A673 (cell line): ENCODE data around the gene TXNL4B. TPM values are rescaled to one million over a fixed set of nuclear protein-coding genes. Genes with fewer than 3 reads are reported as not detected.

Experiments used
- BruUV-seq: library from RNA; stranded (reverse); fragments of 400-500 nt; replicated peaks from 2 replicates; lab custom pipeline; 2021; lab: Mats Ljungman, UMichigan
- CTCF ChIA-PET: fragments of 300-600 bp; sonication (Branson Sonifier 250); formaldehyde crosslinking; loops from one replicate; lab custom pipeline; 2022; ENCODE audit warnings: antibody characterized with exemption; lab: Charles Lee
- POLR2A ChIA-PET: fragments of 300-600 bp; sonication (Branson Sonifier 250); formaldehyde crosslinking; loops from one replicate; lab custom pipeline; 2022; ENCODE audit warnings: antibody characterized with exemption; ENCODE audit not compliant: low non-redundant PET; lab: Charles Lee
- DNase-seq: peaks from one replicate; pipeline ENCODE4 v3.0.0-alpha.2; 2015; ENCODE audit warnings: low spot score
- H3K27ac ChIP-seq: fragments of 200-600 bp; sonication (generic); 2 replicates; pipeline ENCODE4 v1.5.1; 2016; ENCODE audit warnings: mixed run types, low read depth, mild to moderate bottlenecking, mixed read lengths, antibody characterized with exemption, low read length; ENCODE audit not compliant: poor library complexity, severe bottlenecking
- H3K27me3 ChIP-seq: fragments of 200-600 bp; sonication (generic); replicated peaks from 2 replicates; pipeline ENCODE4 v1.6.1; 2017; ENCODE audit warnings: mixed run types, low read depth, mild to moderate bottlenecking, mixed read lengths, antibody characterized with exemption, low read length; ENCODE audit not compliant: insufficient read depth, poor library complexity
- H3K36me3 ChIP-seq: fragments of 200-600 bp; sonication (generic); 2 replicates; pipeline ENCODE4 v1.6.1; 2016; ENCODE audit warnings: mixed run types, mild to moderate bottlenecking, mixed read lengths, antibody characterized with exemption, low read length; ENCODE audit not compliant: insufficient read depth, poor library complexity, severe bottlenecking
- H3K4me1 ChIP-seq: fragments of 200-600 bp; sonication (generic); 2 replicates; pipeline ENCODE4 v1.6.1; 2017; ENCODE audit warnings: mixed run types, mild to moderate bottlenecking, mixed read lengths, antibody characterized with exemption, low read length; ENCODE audit not compliant: insufficient read depth, poor library complexity, severe bottlenecking
- H3K4me3 ChIP-seq: fragments of 200-600 bp; sonication (generic); 2 replicates; pipeline ENCODE4 v1.5.1; 2016; ENCODE audit warnings: low read depth, mixed run types, mild to moderate bottlenecking, mixed read lengths, low read length; ENCODE audit not compliant: poor library complexity, severe bottlenecking
- H3K9me3 ChIP-seq: fragments of 200-600 bp; sonication (generic); 2 replicates; pipeline ENCODE4 v1.6.1; 2016; ENCODE audit warnings: mixed run types, low read depth, mild to moderate bottlenecking, mixed read lengths, antibody characterized with exemption, low read length; ENCODE audit not compliant: poor library complexity, severe bottlenecking
- EZH2 ChIP-seq: fragments of 200-600 bp; sonication (generic); IDR thresholded peaks from 2 replicates; pipeline ENCODE4 v1.6.1; 2017; ENCODE audit warnings: borderline replicate concordance, low read depth, mild to moderate bottlenecking, mixed read lengths, antibody characterized with exemption, low read length; ENCODE audit not compliant: poor library complexity, severe bottlenecking
- intact Hi-C: fragments of 100-400 bp; cut with micrococcal nuclease; formaldehyde crosslinking; loops from one replicate; pipeline ENCODE4 v1.10.0; 2022; ENCODE audit not compliant: unreplicated experiment
- total RNA-seq: library from RNA; stranded (reverse); gene quantifications from 2 replicates; pipeline ENCODE4 v1.2.3, GENCODE V29; 2021
- TF ChIP-seq, protein P1 (sequence below): fragments of 300-800, 200-600 bp; sonication (generic); conservative IDR thresholded peaks from 2 replicates; pipeline ENCODE4 v1.5.1; 2017; ENCODE audit warnings: low read depth, mild to moderate bottlenecking, antibody characterized with exemption, low read length, moderate library complexity, mixed read lengths

TXNL4B gene
- total RNA-seq, 1 experiment from 2014 or later: 15.8 TPM

DNA sequence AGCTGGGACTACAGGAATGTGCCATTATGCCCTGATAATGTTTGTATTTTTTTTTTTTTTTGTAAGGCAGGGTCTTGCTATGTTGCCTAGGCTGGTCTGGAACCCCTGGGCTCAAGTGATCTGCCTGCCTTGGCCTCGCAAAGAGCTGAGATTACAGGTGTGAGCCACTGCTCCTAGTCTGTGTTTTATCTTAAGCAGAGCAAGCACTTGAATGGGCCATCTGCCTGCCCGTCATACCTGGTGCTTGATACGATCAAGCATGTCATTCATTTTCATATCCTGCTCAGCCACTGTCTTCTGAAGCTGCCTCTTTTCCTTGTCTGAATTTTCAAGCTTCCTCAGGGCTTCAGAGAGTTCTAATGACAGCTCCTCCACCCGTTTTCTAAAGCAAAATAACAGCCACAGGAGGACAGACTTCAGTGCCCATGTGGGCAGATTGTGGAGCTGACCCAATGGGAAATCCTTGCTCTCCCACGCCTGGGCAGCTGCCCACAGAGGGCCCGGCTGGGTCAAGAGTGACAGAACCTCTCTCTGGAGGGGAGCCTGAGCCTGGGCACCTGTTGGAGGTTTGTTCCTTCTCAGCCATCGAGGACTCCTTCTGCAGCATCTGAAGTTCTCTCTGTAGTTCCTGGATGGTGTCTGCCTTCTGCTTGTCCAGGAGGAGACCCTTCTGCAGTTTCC, 36.7 kb upstream of the TXNL4B start:
- BruUV-seq: no TSS peak
- no peak overlapping the region for H3K4me3 ChIP-seq
- DNase-seq: no peak

DNA sequence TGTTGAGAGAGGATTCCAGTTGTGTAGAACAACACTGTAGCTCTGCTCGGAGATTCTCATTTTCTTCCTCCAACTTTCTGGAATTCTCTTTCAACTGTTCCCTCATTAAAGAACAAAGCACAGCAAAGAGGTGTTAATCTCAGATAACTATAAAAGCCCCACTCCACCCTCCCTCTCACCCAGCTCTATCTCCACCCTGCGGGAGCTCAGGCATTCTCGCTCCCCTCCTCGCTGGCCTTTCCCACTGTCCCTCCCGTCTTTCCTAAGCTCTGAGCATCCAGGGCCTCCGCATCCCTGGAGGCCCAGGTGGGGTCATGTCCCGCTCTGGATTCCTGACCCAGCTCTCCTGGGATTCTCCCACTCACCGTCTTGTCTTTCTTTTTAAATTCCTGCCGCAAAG, 35.3 kb upstream of the TXNL4B start:
- TF ChIP-seq EZH2: no peak
- no peak for DNase-seq
- no peaks in the 10 kb centered on the region for H3K36me3 ChIP-seq
- intact Hi-C loops: loop anchor here (5.0 kb wide), 2 partner anchors 339 to 1749 kb away; no protein-coding TSS in a partner anchor
- H3K27me3 ChIP-seq: no peaks in the 10 kb centered on the region
- no peak overlapping the region for H3K27ac ChIP-seq
- no peaks in the 10 kb centered on the region for H3K9me3 ChIP-seq
- CTCF ChIA-PET: no interaction called here
- no peak overlapping the region for H3K4me3 ChIP-seq
- POLR2A ChIA-PET: no interaction called here
- no TSS peak for BruUV-seq
- H3K4me1 ChIP-seq: peaks cover 5% of the 10 kb centered on the region

More for the DNA sequence above, 36.7 kb upstream of the TXNL4B start:
- Histone ChIP-seq H3K27ac (no peak overlapping the region), H3K27me3 (no peaks in the 10 kb centered on the region), H3K9me3 (no peaks in the 10 kb centered on the region), H3K4me1 (peaks cover 4% of the 10 kb centered on the region), H3K36me3 (no peaks in the 10 kb centered on the region)
- POLR2A ChIA-PET: no interaction called here
- CTCF ChIA-PET: interaction anchor here (0.7 kb wide), 1 partner anchor 337 kb away, joined by 5 read pairs; no protein-coding TSS in a partner anchor
- no peak for TF ChIP-seq EZH2
- TF ChIP-seq, protein P1, sequence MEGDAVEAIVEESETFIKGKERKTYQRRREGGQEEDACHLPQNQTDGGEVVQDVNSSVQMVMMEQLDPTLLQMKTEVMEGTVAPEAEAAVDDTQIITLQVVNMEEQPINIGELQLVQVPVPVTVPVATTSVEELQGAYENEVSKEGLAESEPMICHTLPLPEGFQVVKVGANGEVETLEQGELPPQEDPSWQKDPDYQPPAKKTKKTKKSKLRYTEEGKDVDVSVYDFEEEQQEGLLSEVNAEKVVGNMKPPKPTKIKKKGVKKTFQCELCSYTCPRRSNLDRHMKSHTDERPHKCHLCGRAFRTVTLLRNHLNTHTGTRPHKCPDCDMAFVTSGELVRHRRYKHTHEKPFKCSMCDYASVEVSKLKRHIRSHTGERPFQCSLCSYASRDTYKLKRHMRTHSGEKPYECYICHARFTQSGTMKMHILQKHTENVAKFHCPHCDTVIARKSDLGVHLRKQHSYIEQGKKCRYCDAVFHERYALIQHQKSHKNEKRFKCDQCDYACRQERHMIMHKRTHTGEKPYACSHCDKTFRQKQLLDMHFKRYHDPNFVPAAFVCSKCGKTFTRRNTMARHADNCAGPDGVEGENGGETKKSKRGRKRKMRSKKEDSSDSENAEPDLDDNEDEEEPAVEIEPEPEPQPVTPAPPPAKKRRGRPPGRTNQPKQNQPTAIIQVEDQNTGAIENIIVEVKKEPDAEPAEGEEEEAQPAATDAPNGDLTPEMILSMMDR: no peak
- intact Hi-C loops: loop anchor here (5.0 kb wide), 2 partner anchors 337 to 1747 kb away; no protein-coding TSS in a partner anchor

DNA sequence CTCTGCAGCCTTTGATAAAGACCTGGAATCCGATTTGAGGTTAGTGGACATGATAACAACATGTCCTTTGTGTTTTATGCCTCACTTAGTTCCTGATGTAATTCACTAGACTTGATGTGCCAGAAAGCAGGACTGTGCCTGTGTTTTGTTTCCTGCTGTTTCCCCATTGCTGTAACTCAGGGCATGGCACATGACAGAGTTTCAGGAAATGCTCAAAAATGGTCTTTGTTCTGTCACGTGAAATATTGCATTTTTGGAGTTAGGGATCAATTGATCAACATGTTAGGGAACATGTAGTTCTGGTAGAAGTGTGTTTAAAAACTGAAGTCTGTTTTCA, 33.0 kb upstream of the TXNL4B start:
- Histone ChIP-seq H3K36me3 (no peaks in the 10 kb centered on the region), H3K9me3 (no peaks in the 10 kb centered on the region), H3K27ac (no peak overlapping the region), H3K4me3 (no peak overlapping the region), H3K4me1 (peaks cover 5% of the 10 kb centered on the region), H3K27me3 (no peaks in the 10 kb centered on the region)
- no TSS peak for BruUV-seq
- DNase-seq: no peak
- POLR2A ChIA-PET: no interaction called here
- TF ChIP-seq, protein P1: no peak
- TF ChIP-seq EZH2: no peak
- intact Hi-C loops: loop anchor here (5.0 kb wide), 2 partner anchors 341 to 1751 kb away; no protein-coding TSS in a partner anchor
- CTCF ChIA-PET: no interaction called here
